HG02970 (cell line): ENCODE data around the gene SEPTIN10.

Source experiments
- ATAC-seq: cut with Tn5 transposase; IDR thresholded peaks from one replicate; pipeline ENCODE4 v1.9.1; 2021; ENCODE audit warnings: mild to moderate bottlenecking, moderate library complexity, moderate number of reproducible peaks; ENCODE audit not compliant: unreplicated experiment, low FRiP score

Gene SEPTIN10

DNA sequence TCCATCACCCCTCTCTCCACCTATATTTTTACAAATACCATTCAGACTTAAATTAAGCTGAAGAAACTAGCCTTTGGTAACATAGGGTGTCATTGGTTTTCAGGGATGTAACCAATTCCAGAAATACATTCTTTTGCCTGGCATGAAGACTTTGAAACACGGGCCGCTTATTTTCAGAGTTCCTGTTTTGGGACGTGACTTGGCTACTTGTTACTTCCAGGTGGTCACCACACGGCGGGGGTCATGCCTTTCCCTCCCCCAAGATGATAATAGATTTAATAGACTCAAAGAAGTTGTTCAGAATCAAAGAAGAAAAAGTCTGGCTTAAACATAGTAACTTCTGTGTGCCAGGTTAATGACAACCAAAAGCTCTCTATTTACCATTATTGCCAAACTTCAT, 110.6 kb downstream of the SEPTIN10 start:
- no peak for ATAC-seq

DNA sequence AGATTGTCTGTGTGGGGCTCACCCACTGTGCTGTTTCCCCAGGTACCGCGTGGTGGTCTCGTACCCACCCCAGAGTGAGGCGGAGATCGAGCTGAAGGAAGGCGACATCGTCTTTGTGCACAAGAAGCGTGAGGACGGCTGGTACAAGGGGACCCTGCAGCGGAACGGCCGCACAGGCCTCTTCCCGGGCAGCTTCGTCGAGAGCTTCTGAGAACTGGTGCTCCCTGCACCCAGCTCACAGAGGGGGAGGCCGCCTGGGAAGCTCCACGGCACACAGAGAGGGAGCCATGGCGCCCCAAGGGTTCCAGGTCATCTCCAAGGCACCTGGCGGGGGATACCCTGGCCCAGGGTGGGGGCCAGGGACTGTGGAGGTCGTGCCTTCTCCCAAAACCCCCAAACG, 112.3 kb downstream of the SEPTIN10 start:
- no peak for ATAC-seq

GRCh38 chr2:109500910-109501309, 112.9 kb downstream of the SEPTIN10 start:
- no peak for ATAC-seq

- no peak for ATAC-seq
Observed at GRCh38 chr2:109499566-109499965, 114.2 kb downstream of the SEPTIN10 start.

DNA sequence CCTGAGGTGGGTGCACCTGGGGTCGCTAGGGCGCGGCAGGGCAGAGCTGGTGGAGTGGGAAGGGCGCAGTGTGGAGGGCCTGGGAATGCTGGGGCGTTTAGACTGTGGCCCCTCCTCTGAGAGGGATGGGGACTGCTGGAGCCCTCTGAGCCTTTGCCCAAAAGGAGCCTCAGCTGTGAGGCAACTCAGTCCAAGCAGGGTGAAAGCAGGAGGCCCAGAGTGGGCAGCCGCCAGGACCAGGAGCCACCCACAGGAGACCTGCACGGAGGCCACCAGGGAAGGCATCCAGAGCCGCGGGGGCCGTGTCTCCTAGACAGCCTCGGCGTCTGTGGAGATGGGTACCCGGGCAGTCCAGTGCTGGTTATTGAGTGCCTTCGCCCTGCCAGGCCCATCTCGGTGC, 114.9 kb downstream of the SEPTIN10 start:
- no peak for ATAC-seq

DNA sequence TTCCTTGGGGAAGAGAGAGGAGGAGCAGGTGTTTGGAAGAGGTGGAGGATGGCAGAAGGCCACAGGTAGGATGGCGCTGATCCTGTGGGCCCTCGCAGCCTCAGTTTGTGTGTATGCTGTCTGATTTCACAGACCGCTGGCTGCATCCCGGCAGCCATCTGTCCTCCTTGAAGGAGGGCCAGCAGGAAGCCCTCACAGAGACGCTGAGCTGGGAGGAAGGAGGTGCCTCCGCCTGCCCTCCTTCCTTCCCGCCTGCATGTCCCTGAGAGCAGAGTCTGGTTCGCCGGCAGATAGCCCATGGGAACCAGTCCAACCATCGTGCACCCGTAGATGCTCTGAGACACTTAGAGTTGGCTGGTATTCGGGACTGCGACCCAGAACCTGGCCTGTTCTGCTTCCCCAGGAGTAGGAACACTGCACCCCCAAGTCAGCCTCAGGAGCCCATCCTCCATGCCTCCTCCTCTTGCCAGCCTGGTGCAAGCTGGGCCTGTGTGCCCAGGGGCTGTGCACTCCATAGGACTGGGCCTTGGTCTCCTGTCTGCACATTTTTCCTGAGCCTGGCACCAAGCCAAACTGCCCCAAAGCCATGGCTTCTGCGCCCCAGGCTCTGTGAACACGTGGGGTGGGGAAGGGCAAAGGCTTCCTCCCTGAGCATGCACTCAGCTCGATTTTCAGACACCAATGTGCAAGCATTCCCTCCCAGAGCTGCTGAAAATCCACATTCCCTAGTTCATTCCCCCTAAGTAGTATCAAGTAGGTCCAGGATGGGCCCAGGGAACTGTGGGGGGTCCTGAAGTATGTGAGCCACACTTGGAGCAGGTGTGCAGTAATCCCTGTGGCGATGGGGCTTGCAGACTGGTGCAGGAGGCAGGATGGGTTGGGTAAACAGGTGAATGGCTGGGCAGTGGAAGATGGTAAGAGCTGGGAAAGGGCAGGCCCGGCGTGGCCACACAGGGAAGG, 115.6 kb downstream of the SEPTIN10 start:
- ATAC-seq, result no peak

GRCh38 chr2:109497463-109497862, 116.3 kb downstream of the SEPTIN10 start:
- no peak for ATAC-seq

GRCh38 chr2:109494351-109494750, 119.4 kb downstream of the SEPTIN10 start:
- ATAC-seq, result no peak

DNA sequence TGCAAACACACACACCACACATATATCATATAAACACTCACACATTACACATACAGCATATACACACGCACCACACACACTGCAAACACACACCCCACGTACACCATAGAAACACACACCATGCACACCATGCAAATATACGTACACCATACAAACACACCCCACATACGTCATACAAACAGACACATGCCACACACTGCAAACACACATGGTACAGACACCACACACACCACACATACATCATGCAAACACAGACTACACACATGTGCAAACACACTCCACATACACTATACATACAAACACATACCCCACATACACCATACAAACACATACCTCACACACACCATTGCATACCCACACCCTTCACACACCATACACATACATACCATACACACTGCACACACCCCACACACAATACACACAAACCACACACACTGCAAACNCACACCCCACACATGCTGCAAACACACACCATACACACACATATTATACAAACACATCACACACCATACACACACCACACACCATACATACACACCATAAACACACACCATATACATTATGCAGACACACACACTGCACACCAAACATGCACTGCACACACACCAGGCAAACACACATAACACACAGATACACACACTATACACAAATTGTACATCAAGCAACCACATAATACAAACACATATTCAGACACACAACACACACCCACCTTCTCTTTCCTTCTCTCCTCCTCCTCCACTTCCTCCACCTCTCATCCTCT, 120.4 kb downstream of the SEPTIN10 start:
- ATAC-seq, result no peak
